DMS53 treated with DMSO at 0.1 percent for 48 hours (cell line): ENCODE measurements around the gene ZMYM2.

Experiments used
- DNase-seq: peaks from one replicate; lab custom pipeline; 2025; ENCODE audit not compliant: unreplicated experiment; lab: John Stamatoyannopoulos, UW

The ZMYM2 gene

GRCh38 chr13:20102525-20103180 is 144.1 kb downstream of the ZMYM2 start:
- DNase-seq = no peak

- DNase-seq = no peak
Measured at GRCh38 chr13:20105161-20105689, 146.7 kb downstream of the ZMYM2 start.

- no peak for DNase-seq
Measured at GRCh38 chr13:20106742-20107141, 148.2 kb downstream of the ZMYM2 start.

- no peak for DNase-seq
Measured at GRCh38 chr13:20109037-20109436, 150.5 kb downstream of the ZMYM2 start.

- no peak for DNase-seq
Measured at GRCh38 chr13:20114066-20114610, 155.6 kb downstream of the ZMYM2 start.

GRCh38 chr13:20116213-20116612 is 157.7 kb downstream of the ZMYM2 start:
- no peak for DNase-seq

GRCh38 chr13:20118268-20119140 is 160.0 kb downstream of the ZMYM2 start:
- peak; percentile 47 for DNase-seq

- no peak for DNase-seq
Measured at GRCh38 chr13:20119960-20120359, 161.4 kb downstream of the ZMYM2 start.

- DNase-seq = no peak
Measured at GRCh38 chr13:20121159-20121525, 162.6 kb downstream of the ZMYM2 start.

- DNase-seq = no peak
Measured at GRCh38 chr13:20124303-20124702, 165.8 kb downstream of the ZMYM2 start.

- no peak for DNase-seq
Measured at GRCh38 chr13:20125129-20125782, 166.7 kb downstream of the ZMYM2 start.

GRCh38 chr13:20125783-20126165 is 167.2 kb downstream of the ZMYM2 start:
- no peak for DNase-seq

- DNase-seq = no peak
Measured at GRCh38 chr13:20126541-20127261, 168.2 kb downstream of the ZMYM2 start.

- DNase-seq = no peak
Measured at GRCh38 chr13:20127262-20127561, 168.7 kb downstream of the ZMYM2 start.

- peak; percentile 59 for DNase-seq
Measured at GRCh38 chr13:20127562-20128458, 169.3 kb downstream of the ZMYM2 start.

GRCh38 chr13:20128459-20128931 is 170.0 kb downstream of the ZMYM2 start:
- peak; percentile 32 for DNase-seq

GRCh38 chr13:20129076-20129475 is 170.5 kb downstream of the ZMYM2 start:
- DNase-seq = no peak

GRCh38 chr13:20130012-20130411 is 171.5 kb downstream of the ZMYM2 start:
- DNase-seq = no peak

GRCh38 chr13:20130652-20131051 is 172.1 kb downstream of the ZMYM2 start:
- no peak for DNase-seq
